NCI-H1092 treated with DMSO at 0.1 percent for 48 hours (cell line): ENCODE measurements around the gene ITM2C.

Experiments
- DNase-seq: peaks from one replicate; lab custom pipeline; 2025; lab: John Stamatoyannopoulos, UW

ITM2C gene

DNA sequence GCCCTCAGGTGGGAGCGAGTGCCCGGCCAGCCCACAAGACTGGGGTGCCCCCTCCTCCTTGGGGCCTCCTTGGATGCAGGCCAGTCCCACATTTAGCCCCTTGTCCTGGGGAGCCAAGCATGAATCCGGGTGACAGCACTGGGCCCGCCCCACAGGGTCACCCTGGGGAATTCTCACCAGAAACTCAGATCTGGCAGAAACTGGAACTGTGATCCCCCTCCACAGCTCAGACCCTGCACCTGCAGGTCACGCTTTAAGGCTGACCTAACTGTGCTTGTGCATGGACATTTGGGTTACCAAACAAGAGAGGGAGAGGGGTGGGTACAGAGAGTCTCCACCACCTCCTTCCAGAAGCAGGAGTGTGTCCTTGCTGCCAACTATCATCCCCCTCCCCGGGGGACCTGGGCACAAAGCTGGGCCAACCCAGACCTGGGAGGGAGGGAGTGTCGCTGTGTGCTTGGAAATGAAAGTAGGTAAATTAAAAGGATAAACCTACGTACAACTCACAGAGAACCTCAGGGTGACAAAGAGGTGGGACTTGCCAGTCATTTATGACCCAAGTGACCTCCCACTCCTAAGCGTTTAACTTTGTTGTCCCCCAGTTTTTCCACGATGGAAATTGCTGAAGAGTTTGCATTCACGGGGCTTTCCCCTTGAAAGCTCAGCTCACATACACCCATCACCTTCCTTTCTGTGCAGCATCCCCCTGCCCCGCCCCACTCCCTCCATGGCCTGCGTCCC is 9.1 kb downstream of the ITM2C start:
- DNase-seq: no peak

DNA sequence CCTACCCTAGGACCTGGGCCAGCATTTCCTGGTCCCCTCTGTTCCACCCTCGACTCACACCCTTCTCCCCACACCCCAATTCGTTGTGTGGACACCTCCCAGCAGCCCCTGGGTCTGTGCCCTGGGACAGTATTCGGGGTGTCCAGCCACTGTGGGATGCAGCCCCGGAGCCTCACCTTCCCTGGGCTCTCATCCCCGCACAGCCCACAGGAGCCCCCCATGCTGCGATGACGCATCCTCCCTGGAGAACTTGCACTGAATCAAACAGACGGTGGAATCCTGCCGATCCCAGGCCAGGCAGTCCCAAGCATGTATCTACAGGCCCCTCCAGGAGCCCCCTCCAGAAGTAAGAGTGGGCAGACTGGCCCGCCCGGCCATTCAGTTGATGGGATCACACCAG is 9.7 kb downstream of the ITM2C start:
- no peak for DNase-seq

DNA sequence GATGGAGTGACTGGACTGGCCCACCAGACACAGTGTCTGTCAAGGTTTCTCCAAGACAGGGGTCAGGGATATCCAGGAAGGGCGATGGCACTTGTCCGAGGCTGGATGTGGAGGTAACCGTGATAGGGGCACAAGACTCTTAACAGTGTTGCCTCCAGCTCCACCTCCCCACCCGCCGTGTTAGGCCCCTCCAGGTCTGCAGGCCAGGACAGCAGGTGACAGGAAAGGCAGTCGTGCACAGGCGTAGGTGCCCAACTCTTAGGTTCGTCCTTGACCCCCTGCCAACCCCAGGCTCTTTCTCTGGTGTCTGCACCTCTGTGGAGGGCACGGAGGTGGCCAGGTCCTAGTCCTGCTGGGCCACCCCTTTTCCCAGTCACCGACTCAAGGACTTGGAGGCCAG is 10.1 kb downstream of the ITM2C start:
- no peak for DNase-seq

DNA sequence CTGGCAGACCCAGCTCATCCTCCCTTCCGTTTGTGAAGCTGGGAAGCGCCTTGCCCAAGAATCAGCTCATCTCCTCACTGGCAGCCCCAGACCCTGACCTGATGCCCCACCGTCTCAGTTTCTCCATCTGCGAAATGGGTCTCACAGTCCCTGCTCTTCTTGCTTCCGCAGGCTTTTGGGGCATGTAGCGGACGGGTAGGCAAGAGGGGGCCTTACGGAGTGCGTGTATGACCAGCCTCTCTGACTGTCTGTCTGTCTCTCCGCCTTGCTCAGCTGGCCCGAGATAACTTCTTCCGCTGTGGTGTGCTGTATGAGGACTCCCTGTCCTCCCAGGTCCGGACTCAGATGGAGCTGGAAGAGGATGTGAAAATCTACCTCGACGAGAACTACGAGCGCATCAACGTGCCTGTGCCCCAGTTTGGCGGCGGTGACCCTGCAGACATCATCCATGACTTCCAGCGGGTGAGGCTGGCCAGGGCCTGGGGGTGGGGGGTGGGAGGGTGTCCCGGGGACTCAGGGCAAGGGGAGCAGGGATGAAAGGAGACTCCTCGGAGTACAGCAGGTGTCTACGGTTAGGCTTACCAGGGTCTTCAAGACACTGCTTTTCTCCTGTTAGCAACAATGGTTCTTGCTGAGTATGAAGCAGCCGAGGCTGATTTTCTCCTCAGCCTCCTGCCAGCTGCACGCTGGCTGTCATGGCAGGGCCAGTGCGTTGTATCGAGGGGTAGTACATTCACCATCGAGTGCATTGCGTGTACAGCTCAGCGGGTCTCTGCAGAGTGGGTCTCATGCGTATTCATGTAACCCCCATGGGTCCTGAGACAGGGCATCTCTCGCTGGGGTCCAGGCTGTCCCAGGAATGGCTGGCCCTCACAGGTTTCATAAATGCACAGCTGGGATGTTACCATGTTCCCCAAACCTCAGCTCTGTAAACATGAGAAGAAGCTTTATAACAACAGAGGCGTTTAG is 10.9 kb downstream of the ITM2C start:
- DNase-seq: no peak

DNA sequence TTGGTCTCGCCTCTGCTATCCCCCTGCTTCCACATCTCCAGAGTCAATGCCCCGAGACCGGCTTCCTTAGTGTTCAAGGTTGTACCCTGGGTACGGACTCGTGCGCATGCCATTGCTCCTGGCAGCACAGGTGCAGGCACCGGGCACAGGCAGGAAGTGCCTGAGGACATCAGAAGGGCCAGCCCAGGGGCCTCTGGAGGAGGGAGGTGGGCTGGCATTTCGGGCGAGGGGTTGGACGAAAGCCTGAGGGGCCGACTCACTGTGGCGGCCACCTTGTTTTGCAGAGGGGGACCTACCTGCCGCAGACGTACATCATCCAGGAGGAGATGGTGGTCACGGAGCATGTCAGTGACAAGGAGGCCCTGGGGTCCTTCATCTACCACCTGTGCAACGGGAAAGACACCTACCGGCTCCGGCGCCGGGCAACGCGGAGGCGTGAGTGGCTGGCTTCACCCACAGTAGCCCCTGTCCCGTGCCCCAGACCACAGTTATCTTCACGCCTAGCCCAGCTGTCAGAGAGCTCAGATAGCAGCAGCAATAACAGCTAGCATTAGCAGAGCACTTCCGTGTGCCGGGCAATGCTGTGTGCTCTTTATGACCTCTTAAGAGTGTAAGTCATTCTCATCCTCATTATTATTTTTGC is 12.5 kb downstream of the ITM2C start:
- no peak for DNase-seq

DNA sequence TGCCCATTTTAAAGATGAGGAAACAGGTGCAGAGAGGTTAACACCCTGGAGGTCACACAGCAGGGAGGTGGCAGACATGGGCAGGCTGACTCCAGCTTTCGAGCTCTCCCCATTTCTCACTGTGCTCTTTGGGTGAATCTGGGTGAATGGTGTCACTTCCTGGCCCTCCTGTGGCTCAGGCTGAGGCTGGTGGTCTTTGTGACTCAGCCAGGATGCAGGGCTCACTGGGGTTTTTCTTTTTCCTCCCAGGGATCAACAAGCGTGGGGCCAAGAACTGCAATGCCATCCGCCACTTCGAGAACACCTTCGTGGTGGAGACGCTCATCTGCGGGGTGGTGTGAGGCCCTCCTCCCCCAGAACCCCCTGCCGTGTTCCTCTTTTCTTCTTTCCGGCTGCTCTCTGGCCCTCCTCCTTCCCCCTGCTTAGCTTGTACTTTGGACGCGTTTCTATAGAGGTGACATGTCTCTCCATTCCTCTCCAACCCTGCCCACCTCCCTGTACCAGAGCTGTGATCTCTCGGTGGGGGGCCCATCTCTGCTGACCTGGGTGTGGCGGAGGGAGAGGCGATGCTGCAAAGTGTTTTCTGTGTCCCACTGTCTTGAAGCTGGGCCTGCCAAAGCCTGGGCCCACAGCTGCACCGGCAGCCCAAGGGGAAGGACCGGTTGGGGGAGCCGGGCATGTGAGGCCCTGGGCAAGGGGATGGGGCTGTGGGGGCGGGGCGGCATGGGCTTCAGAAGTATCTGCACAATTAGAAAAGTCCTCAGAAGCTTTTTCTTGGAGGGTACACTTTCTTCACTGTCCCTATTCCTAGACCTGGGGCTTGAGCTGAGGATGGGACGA is 13.2 kb downstream of the ITM2C start:
- DNase-seq: no peak

DNA sequence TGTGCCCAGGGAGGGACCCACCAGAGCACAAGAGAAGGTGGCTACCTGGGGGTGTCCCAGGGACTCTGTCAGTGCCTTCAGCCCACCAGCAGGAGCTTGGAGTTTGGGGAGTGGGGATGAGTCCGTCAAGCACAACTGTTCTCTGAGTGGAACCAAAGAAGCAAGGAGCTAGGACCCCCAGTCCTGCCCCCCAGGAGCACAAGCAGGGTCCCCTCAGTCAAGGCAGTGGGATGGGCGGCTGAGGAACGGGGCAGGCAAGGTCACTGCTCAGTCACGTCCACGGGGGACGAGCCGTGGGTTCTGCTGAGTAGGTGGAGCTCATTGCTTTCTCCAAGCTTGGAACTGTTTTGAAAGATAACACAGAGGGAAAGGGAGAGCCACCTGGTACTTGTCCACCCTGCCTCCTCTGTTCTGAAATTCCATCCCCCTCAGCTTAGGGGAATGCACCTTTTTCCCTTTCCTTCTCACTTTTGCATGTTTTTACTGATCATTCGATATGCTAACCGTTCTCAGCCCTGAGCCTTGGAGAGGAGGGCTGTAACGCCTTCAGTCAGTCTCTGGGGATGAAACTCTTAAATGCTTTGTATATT is 14.0 kb downstream of the ITM2C start:
- no peak for DNase-seq

DNA sequence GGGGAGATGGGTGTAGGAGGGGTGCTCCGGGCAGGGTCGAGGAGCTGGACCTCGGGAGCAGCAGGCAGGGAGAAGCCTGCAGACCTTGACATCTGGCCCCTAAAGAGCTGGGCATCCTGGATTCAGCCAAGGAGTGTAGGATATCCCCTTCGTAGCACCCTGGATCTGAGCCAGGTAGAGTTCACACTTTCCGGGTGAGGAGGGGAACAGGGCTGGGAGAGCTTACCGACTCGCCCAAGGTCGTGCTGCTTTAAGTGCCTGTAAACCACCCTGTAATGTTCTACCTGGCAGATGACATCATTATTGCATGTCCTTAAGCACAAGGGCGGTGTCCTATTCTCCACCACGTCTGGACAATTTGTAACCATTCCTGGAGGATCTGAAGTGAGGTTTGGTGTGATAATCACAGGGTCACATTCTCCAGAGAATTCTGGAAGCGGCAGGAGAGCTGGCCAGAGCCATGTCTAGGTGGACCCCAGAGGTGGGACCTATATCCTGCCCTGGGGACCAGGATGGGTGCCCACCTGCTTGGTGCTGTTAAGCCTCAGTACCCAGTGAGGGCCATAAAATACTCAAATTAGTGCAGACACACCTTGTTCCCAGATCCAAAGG is 14.6 kb downstream of the ITM2C start:
- no peak for DNase-seq

DNA sequence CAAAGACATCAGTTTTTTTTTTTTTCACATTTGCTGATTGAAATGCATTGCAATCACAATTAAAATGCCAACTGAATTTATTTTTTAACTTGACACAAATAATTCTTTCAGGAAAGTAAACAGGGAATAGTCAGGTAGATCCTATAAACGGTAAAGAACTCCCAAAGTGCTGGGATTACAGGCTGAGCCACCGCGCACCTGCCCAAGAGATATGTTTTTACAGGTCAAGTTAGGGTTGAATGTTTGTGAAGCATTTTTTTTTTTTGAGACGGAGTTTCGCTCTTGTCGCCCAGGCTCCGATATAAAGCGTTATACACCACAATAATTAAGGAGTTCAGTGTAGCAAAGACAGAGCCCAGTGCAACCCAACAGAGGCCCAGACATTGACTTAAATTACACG is 15.1 kb downstream of the ITM2C start:
- DNase-seq: no peak

DNA sequence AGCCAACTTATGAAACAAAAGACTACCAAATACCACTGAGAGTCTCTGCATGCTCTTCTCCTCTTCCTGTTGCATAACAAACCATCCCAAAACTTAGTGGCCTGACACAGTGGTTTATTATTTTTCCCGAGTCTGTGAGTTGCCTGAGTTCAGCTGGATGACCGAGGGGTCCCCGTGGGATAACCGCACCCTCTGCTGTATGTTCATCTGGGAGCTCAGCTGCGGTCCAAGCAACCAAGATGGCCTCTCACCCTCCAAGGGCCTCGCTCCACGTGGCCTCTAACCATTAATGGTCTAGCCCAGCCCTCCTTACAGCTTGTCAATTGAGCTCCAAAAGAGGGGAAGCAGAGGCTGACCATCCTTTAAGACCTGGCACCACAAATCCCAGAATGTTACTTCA is 17.1 kb downstream of the ITM2C start:
- no peak for DNase-seq

DNA sequence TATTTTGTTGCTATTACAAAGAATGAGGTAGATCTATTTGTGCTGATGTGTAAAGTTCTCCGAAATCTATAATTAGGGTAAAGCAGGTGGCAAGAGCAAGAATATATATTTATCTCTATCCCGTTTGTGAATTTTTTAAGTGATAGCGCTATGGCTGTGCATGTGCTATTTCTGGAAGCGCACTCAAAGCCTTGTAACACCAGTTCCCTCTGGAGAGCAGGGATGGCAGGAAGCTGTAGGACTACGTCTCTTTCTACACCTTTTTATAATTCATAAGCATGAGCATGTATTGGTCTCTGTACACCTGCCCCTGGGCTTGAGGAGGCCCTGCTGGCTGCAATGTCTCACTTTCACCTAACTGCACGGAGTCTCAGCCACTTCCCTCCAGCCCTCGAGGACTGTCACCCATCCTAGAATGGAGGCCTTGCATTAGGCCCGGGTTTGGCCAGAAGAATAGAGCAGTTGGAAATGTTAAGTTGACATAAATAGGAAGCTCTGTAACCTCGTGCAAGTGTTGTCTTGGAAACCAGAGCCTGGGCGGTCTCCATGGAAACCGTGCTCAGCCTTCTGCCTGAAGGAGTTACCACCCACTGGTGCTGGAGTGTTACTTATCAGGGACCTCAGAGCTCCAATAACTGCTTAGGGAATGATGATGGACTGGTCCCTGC is 20.9 kb downstream of the ITM2C start:
- no peak for DNase-seq

DNA sequence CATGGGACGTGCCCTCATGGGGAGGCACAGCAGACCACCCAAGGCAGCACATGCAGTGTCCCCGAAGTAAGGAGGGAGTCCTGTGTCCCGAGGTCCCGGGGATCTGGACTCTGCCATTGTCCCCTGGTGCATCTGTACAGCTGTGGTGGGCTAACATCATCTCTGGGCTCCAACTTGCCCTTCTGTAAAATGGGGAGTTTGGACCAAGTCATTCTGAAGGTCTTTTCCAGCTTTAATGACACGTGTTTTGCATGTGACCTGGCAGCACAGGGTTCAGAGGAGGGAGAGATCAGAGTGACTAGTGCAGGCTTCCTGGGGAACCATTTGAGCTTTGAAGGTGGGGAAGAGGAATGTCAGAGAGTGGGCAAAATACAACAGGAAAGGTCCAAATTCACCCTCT is 21.5 kb downstream of the ITM2C start:
- DNase-seq: no peak

DNA sequence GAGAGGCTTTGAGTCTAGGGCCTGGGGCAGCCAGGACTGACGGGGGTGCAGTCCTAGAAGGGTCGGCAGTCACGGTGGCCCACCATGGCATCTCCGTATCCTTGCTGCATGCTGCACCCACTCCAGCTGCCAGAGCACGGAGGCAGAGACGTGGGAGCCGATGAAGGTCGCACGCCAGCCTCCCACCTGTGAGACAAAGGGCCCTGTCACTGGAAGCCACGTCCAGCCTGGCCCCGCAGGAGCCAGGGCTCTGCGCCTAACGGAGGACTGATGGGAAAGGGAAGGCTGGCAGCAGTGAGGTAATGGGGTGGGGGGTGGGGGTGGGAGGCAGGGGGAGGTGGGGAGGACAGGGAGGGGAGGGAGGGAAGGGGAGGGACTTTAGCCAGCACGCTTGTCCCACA is 21.9 kb downstream of the ITM2C start:
- no peak for DNase-seq

DNA sequence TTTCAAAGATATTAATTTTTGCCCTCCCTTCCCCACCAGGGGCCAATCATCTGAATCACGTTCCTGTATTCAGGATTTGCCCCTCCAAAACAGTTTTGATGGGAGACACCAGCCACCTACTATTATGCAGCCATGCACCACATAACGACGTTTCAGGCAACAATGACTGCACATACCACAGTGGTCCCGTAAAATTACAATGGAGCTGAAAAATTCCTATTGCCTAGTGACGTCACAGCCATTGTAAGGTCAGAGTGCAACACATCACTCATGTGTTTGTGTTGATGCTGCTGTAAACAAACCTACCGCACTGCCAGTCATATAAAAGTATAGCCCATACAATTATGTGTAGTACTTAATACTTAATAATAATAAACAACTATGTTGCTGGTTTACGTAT is 22.6 kb downstream of the ITM2C start:
- DNase-seq: no peak

DNA sequence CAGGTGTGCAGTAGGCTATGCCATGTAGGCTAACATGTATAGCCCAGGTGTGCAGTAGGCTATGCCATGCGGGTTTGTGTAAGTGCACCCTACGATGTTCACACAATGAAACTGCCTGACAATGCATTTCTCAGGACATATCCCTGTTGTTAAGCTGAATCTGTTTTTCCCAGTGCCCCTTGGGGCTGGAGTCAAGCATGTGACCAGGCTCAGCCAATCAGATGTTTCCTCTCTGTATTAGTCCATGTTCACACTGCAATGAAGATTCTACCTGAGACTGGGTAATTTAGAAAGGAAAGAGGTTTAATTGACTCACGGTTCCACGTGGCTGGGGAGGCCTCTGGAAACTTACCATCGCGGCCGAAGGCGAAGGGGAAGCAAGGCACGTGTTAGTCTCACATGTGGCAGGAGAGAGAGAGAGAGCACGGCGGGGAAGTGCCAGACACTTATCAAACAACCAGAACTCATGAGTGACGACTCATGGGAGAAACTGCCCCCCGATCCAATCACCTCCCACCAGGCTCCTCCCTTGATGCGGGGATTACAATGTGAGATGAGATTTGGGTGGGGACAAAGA is 24.2 kb downstream of the ITM2C start:
- no peak for DNase-seq

DNA sequence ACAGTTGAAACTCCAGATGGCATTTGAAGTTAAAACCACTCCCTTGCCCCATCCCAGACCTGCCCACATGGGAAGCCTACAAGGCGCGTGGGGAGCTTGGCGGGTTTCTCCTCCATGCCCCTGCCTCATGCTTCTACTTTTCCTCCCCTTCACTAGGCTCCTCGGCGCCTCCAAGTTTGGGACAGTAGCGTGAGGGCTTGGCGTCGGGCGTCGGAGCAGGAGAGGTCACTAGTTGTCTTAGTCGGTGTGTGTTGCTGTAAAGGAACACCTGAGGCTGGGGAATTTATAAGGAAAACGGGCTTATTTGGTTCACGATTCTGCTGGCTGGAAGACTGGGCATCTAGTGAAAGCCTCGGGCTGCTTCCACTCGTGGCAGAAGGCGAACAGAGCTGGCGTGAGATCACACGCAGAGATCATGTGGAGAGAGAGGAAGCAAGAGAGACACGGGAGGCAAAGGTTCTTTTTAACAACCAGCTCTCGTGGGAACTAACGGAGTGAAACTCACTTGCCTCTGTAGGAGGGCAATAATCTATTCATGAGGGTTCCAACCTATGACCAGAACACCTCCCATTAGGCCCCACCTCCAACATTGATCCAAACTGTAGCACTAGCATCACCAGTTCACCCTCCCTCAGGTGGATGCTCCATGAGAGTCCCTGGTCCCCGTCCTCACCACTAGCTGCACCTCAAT is 25.3 kb downstream of the ITM2C start:
- no peak for DNase-seq

DNA sequence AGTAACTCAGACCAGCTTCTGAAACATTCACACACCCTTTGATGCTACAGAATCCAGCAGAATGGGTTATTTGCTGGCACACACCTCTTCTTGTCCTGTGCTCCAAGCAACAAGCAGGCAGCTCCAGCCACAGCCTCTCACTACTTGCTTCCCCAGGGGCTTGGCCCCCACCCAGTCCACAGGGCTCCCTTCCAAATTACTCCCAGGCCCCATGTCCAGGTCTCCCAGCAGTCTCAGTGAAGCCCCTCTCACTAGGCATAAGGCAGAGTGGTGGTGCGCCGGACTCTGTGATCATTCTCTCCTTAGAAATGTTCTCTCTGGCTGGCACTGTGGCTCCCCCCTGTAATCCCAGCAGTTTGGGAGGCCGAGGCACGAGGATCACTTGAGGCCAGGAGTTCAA is 25.9 kb downstream of the ITM2C start:
- no peak for DNase-seq

DNA sequence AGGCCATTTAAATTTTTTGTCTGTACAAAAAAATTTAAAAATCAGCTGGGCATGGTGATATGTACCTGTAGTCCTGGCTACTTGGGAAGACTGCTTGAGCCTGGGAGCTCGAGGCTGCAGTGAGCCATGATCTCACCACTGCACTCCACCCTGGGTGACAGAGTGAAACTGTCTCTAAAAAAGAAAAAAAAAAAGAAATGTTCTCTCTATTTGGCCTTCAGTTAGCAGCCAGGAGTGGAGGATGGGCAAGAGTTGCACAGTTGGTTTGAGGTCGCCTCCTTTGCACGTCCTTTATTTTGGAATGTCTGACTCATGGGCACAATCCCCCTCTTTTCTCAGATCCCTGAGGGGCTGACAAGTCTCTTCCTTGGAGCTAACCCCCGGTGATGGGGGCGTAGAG is 26.3 kb downstream of the ITM2C start:
- DNase-seq: no peak

DNA sequence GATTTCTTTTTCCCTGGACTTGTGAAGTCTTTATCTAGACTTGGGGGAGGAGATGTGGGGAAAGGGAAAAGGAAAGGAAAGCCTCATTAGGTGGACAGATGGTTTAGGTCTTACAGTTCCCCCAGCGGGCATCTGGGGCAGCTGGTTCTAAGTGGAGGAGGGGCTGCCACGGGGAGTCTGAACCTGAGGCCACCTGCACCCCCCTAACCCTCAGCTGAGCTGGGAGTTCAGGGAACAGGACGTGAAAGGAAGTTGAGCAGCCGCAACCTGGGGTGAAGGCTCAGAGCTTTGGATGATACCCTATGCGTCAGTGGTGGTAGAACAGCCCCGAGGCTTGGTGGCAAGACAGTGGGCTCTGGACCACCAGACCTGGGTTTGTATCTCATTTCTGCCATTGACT is 26.8 kb downstream of the ITM2C start:
- no peak for DNase-seq

DNA sequence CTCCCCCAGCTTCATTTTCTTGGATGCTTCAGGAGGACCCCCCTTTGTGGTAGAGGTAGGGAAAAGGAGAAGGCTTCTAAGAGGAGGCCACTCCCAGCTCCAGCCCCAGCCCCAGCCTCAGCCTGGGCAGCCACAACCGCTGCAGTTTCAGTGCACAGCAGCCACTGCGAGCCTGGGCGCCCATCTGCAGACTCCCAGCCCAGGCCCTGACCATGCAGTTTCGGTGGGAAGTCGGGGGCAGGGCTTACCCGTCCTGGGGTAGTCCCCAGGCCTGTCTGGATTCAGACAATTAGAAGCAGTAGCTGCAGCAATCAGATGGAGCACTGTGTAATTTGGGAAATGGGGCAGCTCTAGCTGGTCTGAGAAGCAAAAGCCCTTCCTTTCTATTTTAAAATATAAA is 28.6 kb downstream of the ITM2C start:
- no peak for DNase-seq
